OCI-LY3 (cell line): ENCODE measurements around the gene ST14.

ENCODE experiments used
- H2AFZ ChIP-seq: fragments of 200-600, 300-600 bp; shearing (Covaris generic); 2 replicates; pipeline ENCODE4 v1.6.0; 2014; ENCODE audit warnings: antibody characterized with exemption, low read depth, low read length
- H3K27ac ChIP-seq: fragments of 200-600, 300-600 bp; sonication (generic); 2 replicates; pipeline ENCODE4 v1.5.1; 2014; ENCODE audit warnings: mild to moderate bottlenecking, low read length, moderate library complexity, mixed read lengths
- H3K27me3 ChIP-seq: fragments of 200-600, 300-600 bp; sonication (generic); 2 replicates; pipeline ENCODE4 v1.6.1; 2014; ENCODE audit warnings: low read depth, low read length, mixed read lengths
- H3K36me3 ChIP-seq: fragments of 200-600, 300-600 bp; sonication (generic); replicated peaks from 2 replicates; pipeline ENCODE3; 2014; ENCODE audit warnings: low read depth, low read length, mixed read lengths
- H3K4me1 ChIP-seq: fragments of 300-600, 200-600 bp; sonication (generic); 2 replicates; pipeline ENCODE4 v1.6.1; 2014; ENCODE audit warnings: low read length, mixed read lengths
- H3K4me2 ChIP-seq: fragments of 200-600, 300-600 bp; sonication (generic); 2 replicates; pipeline ENCODE4 v1.6.1; 2014; ENCODE audit warnings: low read length, mixed read lengths
- H3K4me3 ChIP-seq: fragments of 300-600, 200-600 bp; sonication (generic); 2 replicates; pipeline ENCODE4 v1.5.1; 2014; ENCODE audit warnings: antibody characterized with exemption, mild to moderate bottlenecking, low read length, moderate library complexity
- H3K79me2 ChIP-seq: fragments of 300-600, 200-600 bp; shearing (Covaris generic); 2 replicates; pipeline ENCODE4 v1.6.1; 2014; ENCODE audit warnings: mild to moderate bottlenecking, low read length, mixed read lengths
- H3K9ac ChIP-seq: fragments of 300-600, 200-600 bp; shearing (Covaris generic); 2 replicates; pipeline ENCODE4 v1.6.0; 2014; ENCODE audit warnings: mild to moderate bottlenecking, low read length, moderate library complexity
- H3K9me3 ChIP-seq: fragments of 200-600, 300-600 bp; shearing (Covaris generic); 2 replicates; pipeline ENCODE4 v1.6.1; 2014; ENCODE audit warnings: low read length, mixed read lengths; ENCODE audit not compliant: insufficient read depth
- H4K20me1 ChIP-seq: fragments of 200-600, 300-600 bp; sonication (generic); 2 replicates; pipeline ENCODE4 v1.6.1; 2016; ENCODE audit warnings: low read length, mixed read lengths; ENCODE audit not compliant: insufficient read depth
- CTCF ChIP-seq: fragments of 200-600, 300-600 bp; sonication (generic); IDR thresholded peaks from 2 replicates; pipeline ENCODE4 v1.5.1; 2014; ENCODE audit warnings: antibody characterized with exemption, low read length, low read depth
- EZH2phosphoT487 ChIP-seq: fragments of 200-600 bp; shearing (Covaris generic); IDR thresholded peaks from 2 replicates; pipeline ENCODE4 v1.6.1; 2018; ENCODE audit warnings: antibody characterized with exemption, mixed run types, low read depth

Gene ST14

GRCh38 chr11:130217133-130218031, 57.8 kb downstream of the ST14 start:
- H3K4me1 ChIP-seq: peaks cover 8% of the 10 kb centered on the region; the same call in 1 of the 2 replicates
- H2AFZ ChIP-seq: no peak overlapping the region
- H3K36me3 ChIP-seq: peaks cover 2% of the 10 kb centered on the region
- no peaks in the 10 kb centered on the region for H3K79me2 ChIP-seq
- TF ChIP-seq CTCF (no peak), EZH2phosphoT487 (no peak)
- no peaks in the 10 kb centered on the region for H3K9me3 ChIP-seq
- no peak overlapping the region for H3K27ac ChIP-seq
- H3K4me2 ChIP-seq: no peak overlapping the region
- no peaks in the 10 kb centered on the region for H3K27me3 ChIP-seq
- no peak overlapping the region for H3K4me3 ChIP-seq
- no peak overlapping the region for H3K9ac ChIP-seq
- H4K20me1 ChIP-seq: peaks cover 8% of the 10 kb centered on the region

- H3K79me2 ChIP-seq: no peaks in the 10 kb centered on the region
- H3K9me3 ChIP-seq: no peaks in the 10 kb centered on the region
- H3K4me3 ChIP-seq: no peak overlapping the region
- H3K4me1 ChIP-seq: no peaks in the 10 kb centered on the region
- peaks cover 2% of the 10 kb centered on the region for H3K36me3 ChIP-seq
- H2AFZ ChIP-seq: no peak overlapping the region
- H3K4me2 ChIP-seq: no peak overlapping the region
- H3K27me3 ChIP-seq: no peaks in the 10 kb centered on the region
- TF ChIP-seq CTCF (no peak), EZH2phosphoT487 (no peak)
- no peak overlapping the region for H3K9ac ChIP-seq
- peaks cover 4% of the 10 kb centered on the region for H4K20me1 ChIP-seq
- no peak overlapping the region for H3K27ac ChIP-seq
These were observed 59.0 kb downstream of the ST14 start for GRCh38 chr11:130218501-130219070.

- Histone ChIP-seq H4K20me1 (no peaks in the 10 kb centered on the region), H3K4me3 (no peak overlapping the region), H3K9ac (no peak overlapping the region), H3K4me1 (no peaks in the 10 kb centered on the region), H3K4me2 (no peak overlapping the region), H3K9me3 (no peaks in the 10 kb centered on the region), H3K79me2 (no peaks in the 10 kb centered on the region), H3K27me3 (no peaks in the 10 kb centered on the region), H2AFZ (no peak overlapping the region), H3K27ac (no peak overlapping the region), H3K36me3 (no peaks in the 10 kb centered on the region)
- no peak for TF ChIP-seq CTCF
- no peak for TF ChIP-seq EZH2phosphoT487
These were observed 59.6 kb downstream of the ST14 start for GRCh38 chr11:130219148-130219547.

GRCh38 chr11:130220311-130221035, 60.9 kb downstream of the ST14 start:
- no peaks in the 10 kb centered on the region for H3K9me3 ChIP-seq
- H3K27me3 ChIP-seq: no peaks in the 10 kb centered on the region
- no peak overlapping the region for H3K4me3 ChIP-seq
- no peaks in the 10 kb centered on the region for H3K36me3 ChIP-seq
- H2AFZ ChIP-seq: no peak overlapping the region
- TF ChIP-seq CTCF (no peak), EZH2phosphoT487 (no peak)
- H3K4me2 ChIP-seq: no peak overlapping the region
- no peak overlapping the region for H3K9ac ChIP-seq
- H3K4me1 ChIP-seq: no peaks in the 10 kb centered on the region
- no peak overlapping the region for H3K27ac ChIP-seq
- no peaks in the 10 kb centered on the region for H4K20me1 ChIP-seq
- H3K79me2 ChIP-seq: no peaks in the 10 kb centered on the region
